HG02885 (cell line): ENCODE results near the gene NDUFA13.

ENCODE experiments used
- ATAC-seq: cut with Tn5 transposase; IDR thresholded peaks from one replicate; pipeline ENCODE4 v1.9.1; 2021; ENCODE audit warnings: mild to moderate bottlenecking; ENCODE audit not compliant: unreplicated experiment, poor library complexity

NDUFA13 gene

GRCh38 chr19:19506592-19506991, 9.4 kb upstream of the NDUFA13 start:
- no peak for ATAC-seq

GRCh38 chr19:19507354-19507753, 8.7 kb upstream of the NDUFA13 start:
- no peak for ATAC-seq

DNA sequence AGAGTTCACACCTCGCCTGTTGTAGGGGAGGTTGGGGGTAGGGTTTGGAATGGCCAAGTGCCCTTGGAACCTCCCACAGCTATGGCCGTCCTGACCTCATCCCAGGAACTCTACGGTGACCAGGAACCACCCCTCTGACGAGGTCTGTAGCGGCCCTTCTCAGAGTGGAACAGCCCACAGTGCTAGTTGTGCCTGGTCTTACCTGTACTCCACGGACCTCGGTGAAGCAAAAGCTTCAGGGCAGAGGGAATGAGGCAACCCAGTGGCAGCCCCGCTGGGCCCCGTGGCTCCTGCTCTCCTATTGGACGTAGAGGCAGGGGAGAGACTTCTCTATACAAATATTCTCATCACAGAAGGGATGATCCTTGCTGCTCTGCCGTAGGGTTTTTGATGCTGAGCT, 7.8 kb upstream of the NDUFA13 start:
- ATAC-seq, result no peak

DNA sequence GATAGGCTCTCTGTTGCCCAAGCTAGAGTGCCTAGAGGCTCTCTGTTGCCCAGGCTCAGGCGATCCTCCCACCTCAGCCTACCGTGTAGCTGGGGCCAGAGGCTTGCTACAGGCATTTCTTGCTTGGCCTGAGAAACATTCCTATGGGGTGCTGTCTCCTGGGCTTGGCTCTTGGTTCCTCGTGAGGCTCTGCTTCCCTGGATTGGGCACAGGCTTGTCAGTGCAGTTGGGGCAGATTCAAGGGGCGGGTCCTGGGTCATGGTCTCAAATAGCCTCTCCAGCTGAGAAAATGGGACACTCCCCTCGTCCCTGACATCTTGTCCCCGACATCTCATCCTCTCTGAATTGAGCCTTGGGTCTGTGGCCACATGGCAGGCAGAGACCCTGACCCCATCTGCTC, 5.6 kb upstream of the NDUFA13 start:
- no peak for ATAC-seq

- no peak for ATAC-seq
These were observed 2.3 kb upstream of the NDUFA13 start for GRCh38 chr19:19513682-19514081.

DNA sequence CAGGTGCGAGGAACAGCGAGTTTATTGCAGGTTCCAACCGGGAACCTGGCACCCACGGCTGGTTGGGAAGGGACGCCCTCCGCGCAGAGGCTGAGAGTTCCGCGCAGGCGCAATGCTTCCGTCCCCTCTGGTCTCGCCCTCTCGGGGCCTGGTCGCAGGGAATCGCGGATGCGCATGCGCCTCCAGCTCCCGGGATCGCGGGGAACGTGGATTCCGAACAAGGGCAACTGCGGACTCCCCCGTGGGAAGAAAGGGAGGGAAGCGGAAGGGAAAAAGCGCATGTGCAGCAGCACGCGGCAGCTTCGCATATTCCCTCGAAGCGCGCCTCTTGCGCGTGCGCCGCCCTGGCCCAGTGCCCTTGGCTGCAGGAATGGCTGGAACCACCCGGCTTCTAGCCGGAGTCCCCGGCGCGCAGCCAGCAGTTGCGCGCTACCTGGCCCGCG, 1.8 kb upstream of the NDUFA13 start:
- no peak for ATAC-seq

- ATAC-seq, result no peak
These were observed 964 bp upstream of the NDUFA13 start, which contains the start of gene TSSK6 for GRCh38 chr19:19514881-19515641. TSSK6 (minus strand) TSS chr19:19515548; CDS start chr19:19515427, 121 bp downstream.

GRCh38 chr19:19517235-19517619, 1.2 kb downstream of the NDUFA13 start:
- ATAC-seq, result no peak

- ATAC-seq, result no peak
These were observed 5.0 kb downstream of the NDUFA13 start for GRCh38 chr19:19520989-19521388.

- ATAC-seq, result no peak
These were observed 7.2 kb downstream of the NDUFA13 start for GRCh38 chr19:19523177-19523576.

- ATAC-seq, result peak; percentile 78
These were observed 8.0 kb downstream of the NDUFA13 start for GRCh38 chr19:19524053-19524452.

DNA sequence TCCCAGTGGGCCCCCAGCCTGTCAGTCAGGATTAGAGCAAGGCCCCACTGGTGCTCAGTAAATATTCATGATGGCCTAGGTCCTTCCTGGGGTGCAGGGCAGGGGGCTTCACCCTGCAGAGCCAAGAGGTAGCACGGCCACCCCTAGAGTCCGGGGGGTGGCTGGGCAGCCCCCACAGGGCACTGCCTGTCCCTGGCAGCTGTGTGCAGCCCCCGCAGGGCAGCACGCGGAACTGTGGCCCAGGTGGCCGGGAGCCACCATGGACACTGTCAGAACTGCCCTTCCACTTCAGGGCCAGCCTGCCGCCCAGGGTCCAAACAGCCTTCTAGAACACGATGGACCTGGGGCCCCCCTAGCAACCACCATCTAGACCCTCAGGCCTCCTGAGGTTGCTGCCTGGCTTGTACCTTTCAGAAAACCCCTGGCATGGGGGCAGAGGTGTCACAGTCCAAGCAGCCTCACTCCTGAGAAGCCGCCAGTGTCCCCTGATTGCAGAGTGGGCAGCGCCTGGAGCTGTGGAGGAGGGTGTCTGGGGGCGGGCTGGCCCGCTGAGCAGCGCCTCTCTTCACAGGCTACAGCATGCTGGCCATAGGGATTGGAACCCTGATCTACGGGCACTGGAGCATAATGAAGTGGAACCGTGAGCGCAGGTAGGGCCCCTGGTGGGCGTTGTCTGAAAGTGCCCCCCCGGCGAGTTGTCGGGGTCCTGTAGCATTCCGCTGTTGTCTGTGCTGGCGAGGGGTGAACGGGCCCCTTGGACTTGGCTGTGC, 9.8 kb downstream of the NDUFA13 start:
- ATAC-seq, result no peak

DNA sequence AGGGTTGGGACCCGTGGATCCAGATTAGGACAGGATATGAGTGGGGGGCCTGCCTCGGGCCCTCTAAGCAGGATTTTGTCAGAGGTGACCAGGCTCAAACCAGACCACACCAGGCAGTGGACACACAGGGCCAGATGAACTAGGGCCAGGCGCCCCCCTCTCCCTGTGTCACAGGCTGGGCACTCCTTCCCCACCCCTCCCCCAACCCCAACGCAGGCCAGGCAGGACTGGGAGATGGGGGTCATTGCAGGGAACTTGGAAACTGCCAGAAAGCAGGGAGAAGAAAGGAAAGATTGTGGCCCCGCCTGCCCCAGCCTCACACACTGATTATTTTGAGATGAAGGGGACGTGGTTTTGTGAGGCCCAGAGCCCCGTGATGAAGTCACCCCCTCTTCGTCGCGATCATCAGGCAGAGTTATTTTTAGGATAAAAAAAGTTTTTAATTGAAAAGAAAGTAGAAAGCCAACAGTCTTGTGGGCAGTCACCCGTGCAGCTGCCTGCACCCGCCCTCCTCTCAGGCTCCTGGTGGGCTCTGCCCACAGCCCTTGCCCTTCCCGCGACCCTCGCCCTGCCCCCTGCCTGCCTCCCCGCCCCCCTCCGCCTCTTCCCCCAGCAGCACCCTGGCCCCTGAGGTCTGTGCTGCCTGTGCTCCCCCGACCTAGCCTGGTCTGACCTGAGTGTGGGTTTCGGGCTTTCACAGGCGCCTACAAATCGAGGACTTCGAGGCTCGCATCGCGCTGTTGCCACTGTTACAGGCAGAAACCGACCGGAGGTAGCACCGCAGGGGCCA, 10.8 kb downstream of the NDUFA13 start:
- no peak for ATAC-seq

DNA sequence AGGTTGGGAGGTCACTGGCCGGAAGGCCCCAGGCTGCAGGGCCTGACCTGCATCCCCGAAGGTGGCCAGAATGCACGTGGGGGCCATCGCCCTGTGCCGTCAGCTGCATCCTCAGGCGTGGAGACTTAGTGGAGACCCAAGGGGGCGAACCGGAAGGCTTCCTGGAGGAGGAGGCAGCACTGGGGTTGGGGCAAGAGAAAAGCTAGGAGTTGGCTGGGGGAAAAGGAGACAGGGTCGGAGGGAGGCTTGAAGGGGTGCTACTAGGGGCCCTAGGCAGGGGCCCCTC, 11.3 kb downstream of the NDUFA13 start:
- ATAC-seq, result no peak

DNA sequence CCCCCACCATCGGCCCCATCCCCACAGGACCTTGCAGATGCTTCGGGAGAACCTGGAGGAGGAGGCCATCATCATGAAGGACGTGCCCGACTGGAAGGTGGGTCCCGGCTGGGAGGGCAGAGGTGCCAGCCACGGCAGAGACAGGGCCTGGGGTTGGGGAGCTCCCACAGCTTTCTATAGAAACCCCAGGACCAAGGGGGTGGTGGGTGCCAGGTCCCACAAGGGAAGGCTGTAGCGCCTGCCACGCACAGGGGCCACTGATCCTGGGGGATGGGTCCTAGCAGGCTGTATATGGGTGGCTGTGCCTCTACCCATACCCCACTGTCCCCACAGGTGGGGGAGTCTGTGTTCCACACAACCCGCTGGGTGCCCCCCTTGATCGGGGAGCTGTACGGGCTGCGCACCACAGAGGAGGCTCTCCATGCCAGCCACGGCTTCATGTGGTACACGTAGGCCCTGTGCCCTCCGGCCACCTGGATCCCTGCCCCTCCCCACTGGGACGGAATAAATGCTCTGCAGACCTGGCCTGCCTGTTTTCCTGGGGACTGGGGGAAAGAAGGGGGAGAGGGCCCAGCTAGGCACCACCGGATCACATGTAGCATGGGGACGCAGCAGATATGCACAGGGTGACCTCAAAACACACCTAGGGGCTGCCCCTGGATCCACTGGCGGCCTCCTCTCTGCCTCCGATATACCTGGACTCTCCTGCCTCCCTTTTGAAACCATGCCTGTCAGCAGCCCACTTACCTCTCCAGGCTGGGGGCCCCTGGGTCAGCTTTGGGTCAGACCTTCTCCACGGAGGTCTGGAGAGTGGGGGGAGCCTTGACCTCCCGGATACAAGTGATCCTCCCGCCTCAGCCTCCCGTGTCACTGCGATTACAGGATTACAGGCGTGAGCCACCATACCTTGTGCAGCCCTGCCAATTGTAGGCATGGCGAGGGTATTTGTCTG, 11.9 kb downstream of the NDUFA13 start:
- ATAC-seq, result no peak

DNA sequence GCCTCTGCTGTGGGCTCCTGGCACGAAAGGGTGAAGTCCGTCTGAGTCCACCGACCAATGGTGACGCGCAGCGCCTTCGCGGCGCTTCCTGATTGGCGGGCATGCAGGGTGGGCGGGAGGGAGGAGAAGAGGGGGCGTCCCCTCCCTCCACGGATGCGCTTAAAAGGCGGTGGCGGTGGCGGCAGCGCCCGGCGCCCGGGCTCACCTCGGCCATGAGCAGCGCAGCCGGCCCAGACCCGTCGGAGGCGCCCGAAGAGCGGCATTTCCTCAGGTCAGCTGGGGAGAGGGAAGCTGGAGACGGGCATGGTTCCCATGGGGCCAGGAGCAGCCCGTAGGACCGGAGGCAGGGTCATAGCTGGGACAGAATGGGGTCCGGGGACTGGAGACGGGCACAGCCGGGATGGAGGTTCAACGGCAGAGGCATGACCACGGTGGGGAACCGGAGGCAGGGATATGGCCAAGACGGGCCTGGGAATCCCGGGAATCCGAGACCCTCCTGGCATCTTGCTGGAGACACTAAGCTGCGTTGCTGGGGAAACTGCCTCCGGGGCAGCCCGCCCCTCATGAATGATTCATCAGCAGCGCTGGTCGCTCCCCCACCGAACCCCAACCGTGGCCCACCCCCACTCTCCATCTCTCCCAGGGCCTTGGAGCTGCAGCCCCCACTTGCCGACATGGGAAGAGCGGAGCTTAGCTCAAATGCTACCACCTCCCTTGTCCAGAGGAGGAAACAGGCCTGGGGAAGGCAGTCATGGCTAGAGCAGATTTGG, 12.9 kb downstream of the NDUFA13 start, which contains the start of gene YJEFN3:
Gene YJEFN3 (plus strand): TSS at position 191 of the 770 bp plus-strand sequence. CDS start 22 bp downstream, at position 213.
- no peak for ATAC-seq

DNA sequence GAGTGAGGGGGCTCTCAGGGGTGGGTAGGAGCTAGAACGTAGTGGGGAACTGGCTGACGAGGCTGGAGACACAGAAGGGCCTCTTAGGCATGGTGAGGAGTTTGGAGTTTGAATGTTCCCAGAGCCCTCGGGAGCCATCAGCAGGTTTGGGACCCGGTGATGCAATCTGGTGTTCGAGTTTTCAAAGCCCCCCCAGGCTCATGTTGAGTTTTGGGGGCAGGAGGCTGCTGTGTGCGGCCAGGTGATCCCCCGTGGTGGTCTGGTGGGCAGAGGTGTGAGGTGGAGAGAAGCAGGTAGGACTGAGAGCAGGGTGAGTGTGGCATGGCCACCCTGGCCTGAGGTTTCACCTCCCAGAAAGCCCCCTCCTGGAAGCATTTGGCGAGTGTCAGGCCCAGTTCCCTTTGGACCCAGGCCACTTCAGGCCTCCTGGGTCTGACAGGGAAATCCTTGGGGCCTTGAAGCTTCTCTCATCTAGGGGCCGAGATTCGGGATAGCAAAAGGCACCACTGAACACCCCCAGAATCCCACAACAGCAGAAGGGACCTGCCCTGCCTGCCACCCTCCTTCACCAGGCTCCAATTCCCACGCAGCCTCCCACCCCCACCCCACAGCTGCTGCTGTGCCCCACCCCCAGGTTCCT, 13.9 kb downstream of the NDUFA13 start:
- no peak for ATAC-seq

- ATAC-seq, result no peak
These were observed 14.4 kb downstream of the NDUFA13 start for GRCh38 chr19:19530423-19530804.

- ATAC-seq, result no peak
These were observed 14.9 kb downstream of the NDUFA13 start for GRCh38 chr19:19530889-19531288.
